HG02840 (cell line): ENCODE results near the gene FNIP1.
A peak's percentile ranks its signal among the peaks of the same experiment; 100 is the strongest.
"Not testable (repeated sequence)": the region's sequence is repeated elsewhere in the genome, so short reads cannot be mapped to it uniquely, and the experiment has no call there.

Experiments
- ATAC-seq: cut with Tn5 transposase; IDR thresholded peaks from one replicate; pipeline ENCODE4 v1.9.1; 2021; ENCODE audit warnings: mild to moderate bottlenecking, moderate library complexity, moderate number of reproducible peaks; ENCODE audit not compliant: unreplicated experiment, low FRiP score

Gene FNIP1

DNA sequence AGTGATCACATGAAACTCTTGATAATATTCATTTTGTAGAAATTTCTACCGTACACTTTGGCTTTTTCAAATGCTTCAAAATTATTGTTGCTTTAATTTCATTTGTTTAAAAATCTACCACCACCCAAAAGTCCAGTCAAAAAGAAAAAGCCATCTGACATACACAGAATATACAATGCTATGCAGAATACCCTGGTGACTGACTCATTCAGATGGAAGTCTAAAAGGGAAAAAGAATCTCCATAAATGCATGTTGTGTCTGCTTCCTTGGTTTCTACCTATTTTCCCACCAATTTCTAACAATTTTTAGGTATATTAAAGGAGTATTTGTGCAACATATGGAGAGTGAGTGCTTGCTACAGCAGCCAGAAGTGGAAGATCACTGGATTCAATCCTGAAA is 152.4 kb downstream of the FNIP1 start:
- ATAC-seq, result no peak

GRCh38 chr5:131641494-131641893 is 155.3 kb downstream of the FNIP1 start:
- ATAC-seq, result no peak

DNA sequence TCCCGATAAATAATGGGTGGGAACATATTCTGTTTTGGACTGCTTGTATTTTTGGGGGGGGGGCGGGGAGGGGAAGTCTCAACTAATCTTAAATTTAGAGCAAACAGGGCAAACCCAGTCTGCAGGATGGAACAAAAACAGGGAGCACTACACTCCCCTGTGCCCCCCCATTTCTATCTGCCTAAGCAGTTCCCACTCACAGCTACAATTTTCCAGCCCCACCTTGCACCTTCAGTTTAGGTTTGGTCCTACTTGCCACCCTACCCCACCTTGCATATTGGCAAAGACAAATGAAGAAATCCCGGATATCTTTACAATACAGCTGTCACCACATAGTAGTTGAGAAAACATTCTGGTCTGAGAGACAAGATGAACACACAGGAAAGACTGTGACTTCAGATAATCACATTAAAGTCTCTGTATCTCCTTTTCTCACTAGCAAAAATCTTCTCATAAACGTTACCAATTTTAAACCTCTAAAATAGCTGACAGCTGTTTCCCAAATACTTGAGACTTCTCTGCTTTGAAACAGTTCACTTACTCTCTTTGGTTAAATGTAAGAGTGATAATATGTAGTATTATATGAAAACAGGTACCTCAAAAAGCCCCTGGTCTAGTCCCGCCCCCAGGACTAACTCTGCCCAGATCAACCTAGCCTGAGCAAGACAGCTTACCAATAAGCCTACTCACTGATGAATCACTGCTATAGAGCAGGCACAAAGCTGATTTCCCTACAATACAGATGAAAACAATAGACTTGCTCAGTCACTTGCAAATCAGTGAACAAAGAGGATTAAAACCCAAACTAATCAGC is 156.6 kb downstream of the FNIP1 start:
- ATAC-seq, result no peak

DNA sequence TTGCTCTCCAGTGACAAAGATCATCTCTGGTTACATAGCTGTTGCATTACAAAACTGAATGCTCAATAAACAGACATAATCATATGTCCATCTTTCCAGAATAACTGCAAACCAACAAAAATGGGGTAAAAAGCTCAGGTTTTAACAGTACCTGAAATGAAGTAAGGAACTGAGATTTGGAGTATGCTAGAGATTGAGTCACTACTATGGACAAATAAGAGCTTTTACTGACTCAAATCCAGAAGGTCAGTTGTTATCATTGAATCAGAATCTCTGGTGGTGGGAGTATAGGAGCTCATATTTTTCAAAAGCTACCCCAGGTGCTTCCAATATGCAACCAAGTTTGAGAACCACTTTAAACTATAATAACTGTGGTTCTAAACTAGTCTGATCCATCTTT is 157.7 kb downstream of the FNIP1 start:
- no peak for ATAC-seq

DNA sequence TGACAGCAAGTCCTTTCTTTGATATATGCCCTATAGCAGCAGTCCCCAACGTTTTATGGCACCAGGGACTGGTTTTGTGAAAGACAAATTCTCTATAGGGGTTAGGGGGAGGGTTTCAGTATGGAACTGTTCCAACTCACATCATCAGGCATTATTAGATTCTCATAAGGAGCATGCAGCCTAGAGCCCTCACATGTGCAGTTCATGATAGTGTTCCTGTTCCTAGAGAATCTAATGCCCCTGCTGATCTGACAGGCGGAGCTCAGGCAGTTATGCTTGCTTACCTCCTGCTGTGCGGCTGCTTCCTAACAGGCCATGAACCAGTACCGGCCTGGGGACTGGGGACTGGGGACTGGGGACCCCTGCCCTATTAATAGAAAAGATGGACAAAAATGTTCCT is 159.1 kb downstream of the FNIP1 start:
- no peak for ATAC-seq

DNA sequence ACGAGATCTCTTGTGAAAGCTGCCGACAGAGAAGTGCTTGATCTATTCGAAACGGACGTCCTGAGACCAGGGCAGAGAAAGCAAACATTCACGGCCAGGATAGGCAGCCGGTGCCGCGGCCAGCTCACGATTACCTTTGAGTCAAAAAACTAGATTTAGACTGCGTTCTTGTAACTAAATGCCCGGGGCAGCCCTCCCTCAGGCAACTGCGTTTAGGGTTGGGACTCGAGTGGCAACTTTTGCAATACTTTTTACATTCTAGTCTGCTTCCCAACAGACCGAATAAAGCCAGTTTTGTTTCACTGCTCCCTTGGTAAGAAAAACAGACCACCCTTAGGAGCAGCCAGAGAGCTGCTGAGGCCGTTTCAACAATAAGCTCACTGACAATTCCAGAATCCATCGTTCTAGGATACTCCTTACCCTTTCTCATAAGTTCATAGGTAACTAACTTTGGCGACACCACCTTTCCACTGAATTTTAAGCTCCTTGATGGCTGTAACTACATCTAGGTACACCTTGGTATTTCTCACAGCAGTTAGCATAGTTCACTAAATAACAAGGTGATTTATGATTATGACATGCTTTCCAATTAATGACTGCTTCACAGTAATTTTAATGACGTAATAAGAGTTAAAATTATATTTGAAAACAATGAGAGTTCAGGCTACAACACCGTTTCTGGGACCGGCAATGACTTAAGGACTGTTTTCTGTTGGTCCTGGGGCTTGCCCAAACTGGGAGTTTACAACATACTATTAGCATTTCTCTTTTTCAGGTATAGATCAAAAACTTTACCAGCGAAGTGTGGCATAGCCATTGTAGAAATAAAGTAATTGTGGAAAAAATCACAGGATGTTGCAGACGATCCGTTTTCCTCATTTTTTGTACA is 160.9 kb downstream of the FNIP1 start:
- ATAC-seq, result no peak

- ATAC-seq, result peak; percentile 90
These were observed 161.7 kb downstream of the FNIP1 start, which contains the start of gene RAPGEF6 for GRCh38 chr5:131634996-131635683. RAPGEF6 (minus strand) TSS chr5:131635229; CDS start chr5:131635030, 199 bp downstream.

DNA sequence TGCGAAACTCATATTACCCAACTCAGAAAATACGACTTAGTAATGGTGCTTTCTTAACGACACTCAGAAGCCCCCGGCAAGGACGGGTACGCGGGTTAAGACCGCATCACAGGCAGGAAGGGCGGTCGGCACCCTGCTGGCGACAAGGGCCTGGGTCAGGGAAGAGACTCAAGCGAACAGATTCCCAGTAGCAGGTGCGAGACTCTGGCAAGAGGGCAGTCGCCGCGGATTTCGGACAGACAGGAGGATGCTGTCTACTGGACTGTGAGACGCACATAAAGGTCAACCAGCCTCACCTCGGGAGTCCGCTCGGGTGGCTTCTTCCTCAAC is 162.2 kb downstream of the FNIP1 start:
- peak; percentile 19 for ATAC-seq

DNA sequence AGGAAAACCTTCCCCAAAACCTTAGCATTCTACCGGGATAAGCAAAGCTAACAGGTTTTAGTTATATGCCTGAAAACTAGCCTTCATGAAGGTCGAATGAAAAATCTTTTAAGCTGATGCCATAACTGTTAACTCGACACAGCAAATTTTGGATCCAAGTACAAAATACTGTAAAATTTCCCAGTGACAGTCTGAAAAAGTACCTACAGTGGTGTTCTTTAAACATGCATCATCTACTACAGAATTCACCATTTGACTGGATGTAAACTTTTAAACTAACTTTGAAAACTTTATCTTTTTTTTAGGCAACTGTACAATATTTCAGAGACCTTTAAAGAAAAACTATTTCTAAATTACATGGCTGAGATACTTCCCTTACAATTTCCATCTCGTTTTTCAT is 162.6 kb downstream of the FNIP1 start:
- ATAC-seq, result no peak

GRCh38 chr5:131633830-131634229 is 163.0 kb downstream of the FNIP1 start:
- no peak for ATAC-seq

GRCh38 chr5:131630963-131631350 is 165.9 kb downstream of the FNIP1 start:
- ATAC-seq, result no peak

DNA sequence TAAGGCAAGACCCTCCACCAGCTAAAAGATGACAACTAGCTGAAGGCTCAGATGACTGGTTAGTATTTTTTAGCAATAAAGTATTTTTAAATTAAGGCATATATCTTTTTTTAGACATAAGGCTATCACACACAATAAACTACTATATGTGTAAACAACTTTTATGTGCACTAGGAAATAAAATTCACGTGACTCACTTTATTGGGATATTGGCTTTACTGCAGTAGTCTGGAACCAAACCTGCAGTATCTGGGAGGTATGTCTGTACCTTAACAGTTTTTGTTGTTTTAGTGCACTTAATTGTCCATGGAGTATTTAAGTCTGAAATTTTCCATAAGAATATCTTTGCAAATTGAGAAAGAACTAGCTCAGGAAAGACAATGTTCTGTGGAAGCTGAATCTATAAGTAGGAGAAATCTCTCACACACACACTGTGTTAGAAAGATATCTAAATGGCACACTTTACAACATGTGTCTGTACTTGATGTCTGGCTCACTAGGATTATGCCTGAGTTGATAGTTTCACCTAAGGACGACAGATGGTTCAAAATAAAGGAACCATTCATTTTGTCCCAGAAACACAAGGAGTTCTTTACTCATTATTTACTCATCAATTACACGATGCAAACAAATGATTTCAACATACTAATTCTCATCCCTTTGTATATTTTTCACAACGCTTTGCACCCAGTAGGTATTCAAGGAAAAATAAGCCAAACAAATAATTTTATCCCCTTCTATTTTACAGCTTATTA is 166.4 kb downstream of the FNIP1 start:
- ATAC-seq, result no peak

GRCh38 chr5:131628990-131629389 is 167.8 kb downstream of the FNIP1 start:
- ATAC-seq, result no peak

DNA sequence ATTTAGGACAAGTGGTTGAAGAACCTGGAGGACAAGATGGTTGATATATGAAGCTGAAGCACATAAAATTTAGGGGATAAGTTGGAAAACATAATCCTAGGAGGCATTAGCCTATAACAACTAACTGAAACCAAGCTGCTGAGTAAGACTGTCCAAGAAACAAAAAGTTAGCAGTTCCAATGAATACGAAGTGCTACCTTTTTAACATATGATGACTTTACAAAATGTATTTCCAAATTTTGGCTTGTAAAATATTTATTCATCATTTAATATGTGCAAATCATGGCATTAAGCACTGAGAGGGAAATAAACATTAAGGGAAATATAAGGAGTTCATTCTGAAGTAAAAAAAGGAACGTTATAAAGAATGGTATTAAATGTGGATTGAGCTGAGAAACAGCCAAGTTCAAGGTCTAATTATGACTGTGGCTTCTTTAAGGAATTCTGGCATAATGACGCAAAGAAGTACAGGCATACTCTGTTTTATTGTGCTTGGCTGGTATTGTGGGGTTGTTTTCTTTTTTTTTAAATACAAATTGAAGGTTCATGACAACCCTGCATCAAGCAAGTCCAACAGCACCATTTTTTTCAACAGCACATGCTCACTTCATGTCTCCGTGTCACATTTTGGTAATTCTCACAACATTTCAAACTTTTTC is 169.5 kb downstream of the FNIP1 start:
- no peak for ATAC-seq

GRCh38 chr5:131622633-131623032 is 174.2 kb downstream of the FNIP1 start:
- ATAC-seq, result no peak

GRCh38 chr5:131621164-131621563 is 175.7 kb downstream of the FNIP1 start:
- ATAC-seq, result not testable (repeated sequence)

DNA sequence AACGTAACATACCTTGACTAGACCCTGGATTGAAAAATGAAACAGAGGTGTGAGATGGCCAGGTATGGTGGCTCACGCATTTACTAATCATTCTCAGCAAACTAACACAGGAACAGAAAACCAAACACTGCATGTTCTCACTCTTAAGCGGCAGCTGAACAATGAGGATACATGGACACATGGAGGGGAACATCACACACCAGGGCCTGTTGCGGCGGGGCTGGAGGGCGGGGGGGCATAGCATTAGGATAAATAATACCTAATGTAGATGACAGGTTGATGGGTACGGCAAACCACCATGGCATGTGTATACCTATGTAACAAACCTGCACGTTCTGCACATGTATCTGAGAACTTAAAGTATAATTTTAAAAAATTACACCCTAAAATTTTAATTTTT is 177.7 kb downstream of the FNIP1 start:
- ATAC-seq, result no peak

- ATAC-seq, result no peak
These were observed 179.5 kb downstream of the FNIP1 start for GRCh38 chr5:131617140-131617822.

GRCh38 chr5:131615957-131616356 is 180.9 kb downstream of the FNIP1 start:
- ATAC-seq, result no peak
